IMR-90 (cell line): ENCODE results near the gene LRIG1.

ENCODE experiments used
- POLR2A ChIP-seq: IDR thresholded peaks from 2 replicates; pipeline ENCODE4 v1.6.1; 2012; ENCODE audit warnings: mild to moderate bottlenecking, low read depth, low read length
- TF ChIP-seq, protein P1 (sequence below): conservative IDR thresholded peaks from 2 replicates; pipeline ENCODE4 v1.5.1; 2012; ENCODE audit warnings: mild to moderate bottlenecking, low read depth, low read length, improper control_type of control experiment

DNA sequence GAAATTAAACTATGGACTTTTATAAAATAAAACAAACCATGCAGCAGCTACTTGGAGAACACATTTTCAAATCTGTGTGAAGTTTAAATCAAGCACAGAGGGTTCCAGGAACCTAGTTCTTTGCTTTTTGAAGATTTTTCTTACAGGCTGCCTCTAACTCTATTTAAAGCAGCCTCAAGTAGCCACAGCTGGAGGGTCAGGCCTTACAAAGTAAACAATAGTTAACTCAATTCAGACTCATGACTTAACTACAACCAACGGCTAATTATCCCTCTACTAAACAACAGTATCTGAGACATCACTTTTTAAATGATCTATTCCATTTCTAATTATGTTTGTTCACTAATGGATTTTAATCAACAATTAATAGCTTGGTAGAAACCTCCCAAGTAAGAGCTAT, 9.8 kb downstream of the LRIG1 start:
- no peak for TF ChIP-seq POLR2A
- TF ChIP-seq, protein P1, sequence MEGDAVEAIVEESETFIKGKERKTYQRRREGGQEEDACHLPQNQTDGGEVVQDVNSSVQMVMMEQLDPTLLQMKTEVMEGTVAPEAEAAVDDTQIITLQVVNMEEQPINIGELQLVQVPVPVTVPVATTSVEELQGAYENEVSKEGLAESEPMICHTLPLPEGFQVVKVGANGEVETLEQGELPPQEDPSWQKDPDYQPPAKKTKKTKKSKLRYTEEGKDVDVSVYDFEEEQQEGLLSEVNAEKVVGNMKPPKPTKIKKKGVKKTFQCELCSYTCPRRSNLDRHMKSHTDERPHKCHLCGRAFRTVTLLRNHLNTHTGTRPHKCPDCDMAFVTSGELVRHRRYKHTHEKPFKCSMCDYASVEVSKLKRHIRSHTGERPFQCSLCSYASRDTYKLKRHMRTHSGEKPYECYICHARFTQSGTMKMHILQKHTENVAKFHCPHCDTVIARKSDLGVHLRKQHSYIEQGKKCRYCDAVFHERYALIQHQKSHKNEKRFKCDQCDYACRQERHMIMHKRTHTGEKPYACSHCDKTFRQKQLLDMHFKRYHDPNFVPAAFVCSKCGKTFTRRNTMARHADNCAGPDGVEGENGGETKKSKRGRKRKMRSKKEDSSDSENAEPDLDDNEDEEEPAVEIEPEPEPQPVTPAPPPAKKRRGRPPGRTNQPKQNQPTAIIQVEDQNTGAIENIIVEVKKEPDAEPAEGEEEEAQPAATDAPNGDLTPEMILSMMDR: no peak
